Measurements from ENCODE around the gene ABCA1. TPM values are rescaled to one million over a fixed set of nuclear protein-coding genes. Genes with fewer than 3 reads are reported as not detected.
"Not testable (repeated sequence)": the region's sequence is repeated elsewhere in the genome, so short reads cannot be mapped to it uniquely, and the experiment has no call there.

ABCA1 gene
- total and polyA plus RNA-seq, 10 of the 15 experiments (the other 5 are each of a cell fraction or from before 2014, with no cell fraction given), result 0.01 to 0.56 (median 0.16) TPM

DNA sequence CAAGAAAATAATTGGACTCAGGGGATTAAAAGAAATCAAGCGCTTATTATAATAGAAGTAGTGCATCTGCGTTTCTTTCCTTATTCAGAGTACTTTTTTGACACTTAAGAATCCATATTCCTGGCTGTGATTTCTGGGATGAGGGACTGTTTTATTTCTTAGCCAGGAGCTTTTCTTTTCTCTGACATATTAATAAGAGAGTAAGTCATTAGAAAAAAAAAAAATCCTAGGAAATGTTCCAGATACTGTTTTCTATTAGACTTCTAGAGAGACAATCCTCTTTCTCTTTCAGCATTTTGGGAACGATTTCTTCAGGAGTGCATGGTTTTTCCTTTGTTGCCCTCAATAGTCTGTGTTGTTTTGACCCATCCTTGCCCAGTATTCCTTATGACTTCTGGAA, 8.3 kb upstream of the ABCA1 start:
- Histone ChIP-seq H4K20me1 (ENCODE audit: control insufficient read depth, insufficient read depth) (no peaks in the 10 kb centered on the region), H2AFZ (ENCODE audit: control insufficient read depth, low read depth, low read length) (no peak overlapping the region), H3K79me2 (ENCODE audit: control insufficient read depth, insufficient read depth, low read length) (no peaks in the 10 kb centered on the region), H3K9me3 (replicated peaks; ENCODE audit: control insufficient read depth, insufficient read depth, low read length) (no peaks in the 10 kb centered on the region), H3K4me2 (ENCODE audit: control insufficient read depth, insufficient read depth) (no peak overlapping the region), H3K27ac (ENCODE audit: control insufficient read depth, insufficient read depth) (no peak overlapping the region), H3K4me1 (ENCODE audit: control insufficient read depth, insufficient read depth, low read length) (no peaks in the 10 kb centered on the region), H3K4me3 (no peak overlapping the region), H3K27me3 (replicated peaks in 1 of 2; ENCODE audit: control insufficient read depth in 2 of 2, insufficient read depth in 2 of 2, low read length in 1 of 2) (no peaks in the 10 kb centered on the region; a peak in 1 of 4 replicates), H3K36me3 (ENCODE audit: control insufficient read depth in 2 of 2, insufficient read depth in 2 of 2, low read length in 1 of 2) (no peaks in the 10 kb centered on the region), H3K9ac (ENCODE audit: control insufficient read depth, insufficient read depth, low read length) (no peak overlapping the region)
- in situ Hi-C loops (cut with MboI), result no loop called here
- ATAC-seq (no peak), FAIRE-seq (no peak), DNase-seq (ENCODE audit: low read depth, low spot score) (no peak)
- ChIA-PET SMC1A (ENCODE audit: uncharacterized antibody, unreplicated experiment) (no interaction called here), POLR2A (no interaction called here), RAD21 (ENCODE audit: unreplicated experiment) (no interaction called here), CTCF (no interaction called here)
- TF ChIP-seq RUNX3 (IDR thresholded peaks at IDR 0.05; ENCODE audit: low read length) (no peak), CBX3 (IDR thresholded peaks at IDR 0.05; ENCODE audit: borderline replicate concordance, low read depth) (no peak), IRF3 (IDR thresholded peaks at IDR 0.05) (no peak), EP300 (IDR thresholded peaks at IDR 0.05; ENCODE audit: borderline replicate concordance in 1 of 2, control insufficient read depth in 1 of 2, low read depth in 2 of 2, low read length in 2 of 2) (no peak), SREBF1 (IDR thresholded peaks at IDR 0.05; ENCODE audit: low read length) (no peak), FOXM1 (IDR thresholded peaks at IDR 0.05; ENCODE audit: low read depth, low read length) (no peak), RAD51 (IDR thresholded peaks at IDR 0.05) (no peak), SMC3 (IDR thresholded peaks at IDR 0.05; ENCODE audit: borderline replicate concordance, low read length) (no peak), MEF2B (IDR thresholded peaks at IDR 0.05; ENCODE audit: partially characterized antibody, poor library complexity, severe bottlenecking) (no peak), ZBTB33 (IDR thresholded peaks at IDR 0.05) (no peak), CHD4 (IDR thresholded peaks at IDR 0.05) (no peak), ZBED1 (IDR thresholded peaks at IDR 0.05; ENCODE audit: borderline replicate concordance) (no peak), ZNF217 (IDR thresholded peaks at IDR 0.05) (no peak), NBN (IDR thresholded peaks at IDR 0.05) (no peak)
- TF ChIP-seq, protein P1, sequence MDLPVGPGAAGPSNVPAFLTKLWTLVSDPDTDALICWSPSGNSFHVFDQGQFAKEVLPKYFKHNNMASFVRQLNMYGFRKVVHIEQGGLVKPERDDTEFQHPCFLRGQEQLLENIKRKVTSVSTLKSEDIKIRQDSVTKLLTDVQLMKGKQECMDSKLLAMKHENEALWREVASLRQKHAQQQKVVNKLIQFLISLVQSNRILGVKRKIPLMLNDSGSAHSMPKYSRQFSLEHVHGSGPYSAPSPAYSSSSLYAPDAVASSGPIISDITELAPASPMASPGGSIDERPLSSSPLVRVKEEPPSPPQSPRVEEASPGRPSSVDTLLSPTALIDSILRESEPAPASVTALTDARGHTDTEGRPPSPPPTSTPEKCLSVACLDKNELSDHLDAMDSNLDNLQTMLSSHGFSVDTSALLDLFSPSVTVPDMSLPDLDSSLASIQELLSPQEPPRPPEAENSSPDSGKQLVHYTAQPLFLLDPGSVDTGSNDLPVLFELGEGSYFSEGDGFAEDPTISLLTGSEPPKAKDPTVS (IDR thresholded peaks at IDR 0.05; ENCODE audit: low read depth, low read length), result no peak
- BruUV-seq (replicated peaks), result no TSS peak
- 12% methylated on average over 3 of the region's 3 CpGs for WGBS (ENCODE audit: insufficient coverage, insufficient replicate concordance, low lambda C conversion rate, missing lambda C conversion rate)
- intact Hi-C loops (cut with micrococcal nuclease; ENCODE audit: unreplicated experiment), result no loop called here

GRCh38 chr9:104935501-104935810, 7.5 kb upstream of the ABCA1 start:
- CTCF ChIA-PET; SMC1A ChIA-PET (ENCODE audit: uncharacterized antibody, unreplicated experiment); ATAC-seq; H3K4me1 ChIP-seq (ENCODE audit: control insufficient read depth, insufficient read depth, low read length); POLR2A ChIA-PET; RAD21 ChIA-PET (ENCODE audit: unreplicated experiment); H3K79me2 ChIP-seq (ENCODE audit: control insufficient read depth, insufficient read depth, low read length); intact Hi-C loops (cut with micrococcal nuclease; ENCODE audit: unreplicated experiment); H3K9me3 ChIP-seq (replicated peaks; ENCODE audit: control insufficient read depth, insufficient read depth, low read length); H3K36me3 ChIP-seq (ENCODE audit: control insufficient read depth in 2 of 2, insufficient read depth in 2 of 2, low read length in 1 of 2); H3K9ac ChIP-seq (ENCODE audit: control insufficient read depth, insufficient read depth, low read length); H3K4me3 ChIP-seq; H2AFZ ChIP-seq (ENCODE audit: control insufficient read depth, low read depth, low read length); BruUV-seq (replicated peaks); DNase-seq (ENCODE audit: low read depth, low spot score); in situ Hi-C loops (cut with MboI); H3K4me2 ChIP-seq (ENCODE audit: control insufficient read depth, insufficient read depth); H3K27ac ChIP-seq (ENCODE audit: control insufficient read depth, insufficient read depth); H4K20me1 ChIP-seq (ENCODE audit: control insufficient read depth, insufficient read depth); FAIRE-seq; H3K27me3 ChIP-seq (replicated peaks in 1 of 2; ENCODE audit: control insufficient read depth in 2 of 2, insufficient read depth in 2 of 2, low read length in 1 of 2): not testable (repeated sequence)
- 41% methylated on average over 7 of the region's 7 CpGs for WGBS (ENCODE audit: insufficient coverage, insufficient replicate concordance, low lambda C conversion rate, missing lambda C conversion rate)
